ENCODE results near the gene USP9X. TPM values are rescaled to one million over a fixed set of nuclear protein-coding genes. Genes with fewer than 3 reads are reported as not detected.

USP9X gene
- total and polyA plus RNA-seq, 8 donors = 6.3 to 55.2 (median 31.3) TPM

- FAIRE-seq (no peak), DNase-seq (no peak), ATAC-seq (peak in 3 of 4 donors; percentile 9 to 39 (median 23))
- Histone ChIP-seq H3K4me3 (no peak overlapping the region), H3K9me3 (no peaks in the 10 kb centered on the region), H3K27me3 (no peaks in the 10 kb centered on the region), H3K36me3 (no peaks in the 10 kb centered on the region), H3K4me1 (peaks cover 0 to 16% (median 0%) of the 10 kb centered on the region in 3 donors), H3K27ac (no peak overlapping the region)
- intact Hi-C loops (cut with DNase I) = no loop called here
- WGBS, 2 donors = 82 to 95% methylated on average over 2 of the region's 2 CpGs
- TF ChIP-seq, protein P1, sequence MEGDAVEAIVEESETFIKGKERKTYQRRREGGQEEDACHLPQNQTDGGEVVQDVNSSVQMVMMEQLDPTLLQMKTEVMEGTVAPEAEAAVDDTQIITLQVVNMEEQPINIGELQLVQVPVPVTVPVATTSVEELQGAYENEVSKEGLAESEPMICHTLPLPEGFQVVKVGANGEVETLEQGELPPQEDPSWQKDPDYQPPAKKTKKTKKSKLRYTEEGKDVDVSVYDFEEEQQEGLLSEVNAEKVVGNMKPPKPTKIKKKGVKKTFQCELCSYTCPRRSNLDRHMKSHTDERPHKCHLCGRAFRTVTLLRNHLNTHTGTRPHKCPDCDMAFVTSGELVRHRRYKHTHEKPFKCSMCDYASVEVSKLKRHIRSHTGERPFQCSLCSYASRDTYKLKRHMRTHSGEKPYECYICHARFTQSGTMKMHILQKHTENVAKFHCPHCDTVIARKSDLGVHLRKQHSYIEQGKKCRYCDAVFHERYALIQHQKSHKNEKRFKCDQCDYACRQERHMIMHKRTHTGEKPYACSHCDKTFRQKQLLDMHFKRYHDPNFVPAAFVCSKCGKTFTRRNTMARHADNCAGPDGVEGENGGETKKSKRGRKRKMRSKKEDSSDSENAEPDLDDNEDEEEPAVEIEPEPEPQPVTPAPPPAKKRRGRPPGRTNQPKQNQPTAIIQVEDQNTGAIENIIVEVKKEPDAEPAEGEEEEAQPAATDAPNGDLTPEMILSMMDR (IDR thresholded peaks at IDR 0.05) = no peak
Observed at GRCh38 chrX:41095908-41096307, 10.7 kb downstream of the USP9X start.

GRCh38 chrX:41096339-41096955 is 11.2 kb downstream of the USP9X start:
- Histone ChIP-seq H3K36me3 (no peaks in the 10 kb centered on the region), H3K27me3 (no peaks in the 10 kb centered on the region), H3K9me3 (no peaks in the 10 kb centered on the region), H3K27ac (no peak overlapping the region), H3K4me3 (no peak overlapping the region), H3K4me1 (peaks cover 0 to 12% (median 0%) of the 10 kb centered on the region in 3 donors)
- ATAC-seq (peak; percentile 51 to 70 (median 54)), FAIRE-seq (no peak), DNase-seq (no peak)
- intact Hi-C loops (cut with DNase I) = no loop called here
- WGBS, 2 donors = 20 to 58% methylated on average over 7 of the region's 7 CpGs
- TF ChIP-seq, protein P1 (IDR thresholded peaks at IDR 0.05) = no peak

DNA sequence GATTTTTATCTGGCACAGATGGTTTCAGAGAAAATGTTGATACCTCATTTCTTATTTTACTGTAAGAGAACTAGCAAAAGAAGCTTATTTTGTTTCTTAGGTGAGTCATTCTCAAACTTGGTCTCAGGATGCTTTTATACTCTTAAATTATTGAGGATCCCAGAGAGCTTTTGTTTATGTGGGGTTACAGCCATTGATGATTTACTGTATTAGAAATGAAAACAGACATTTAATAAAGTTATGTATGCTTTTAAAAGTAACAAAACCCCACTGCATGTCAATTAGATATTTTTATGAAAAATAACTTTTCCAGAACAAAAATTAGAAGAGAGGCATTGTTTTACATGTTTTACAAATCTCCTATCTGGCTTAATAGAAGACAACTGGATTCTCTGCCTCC is 12.1 kb downstream of the USP9X start:
- no peak overlapping the region for H3K4me3 ChIP-seq
- no peak for DNase-seq
- FAIRE-seq = no peak
- intact Hi-C loops (cut with DNase I) = no loop called here
- no peaks in the 10 kb centered on the region for H3K9me3 ChIP-seq
- TF ChIP-seq, protein P1 (IDR thresholded peaks at IDR 0.05) = no peak
- H3K27ac ChIP-seq = no peak overlapping the region
- H3K36me3 ChIP-seq = no peaks in the 10 kb centered on the region
- H3K4me1 ChIP-seq = peaks cover 0 to 7% (median 0%) of the 10 kb centered on the region in 3 donors
- no peak for ATAC-seq
- H3K27me3 ChIP-seq = no peaks in the 10 kb centered on the region

GRCh38 chrX:41100200-41100599 is 15.0 kb downstream of the USP9X start:
- Histone ChIP-seq H3K27ac (no peak overlapping the region), H3K4me3 (no peak overlapping the region), H3K4me1 (peaks cover 0 to 11% (median 0%) of the 10 kb centered on the region in 3 donors), H3K9me3 (no peaks in the 10 kb centered on the region), H3K27me3 (no peaks in the 10 kb centered on the region), H3K36me3 (no peaks in the 10 kb centered on the region)
- intact Hi-C loops (cut with DNase I) = no loop called here
- 46 to 67% methylated on average over 3 of the region's 3 CpGs for WGBS, 2 donors
- DNase-seq (no peak), FAIRE-seq (no peak), ATAC-seq (peak in 1 of 4 donors; percentile 13)
- TF ChIP-seq, protein P1 (IDR thresholded peaks at IDR 0.05) = no peak

GRCh38 chrX:41100819-41101218 is 15.6 kb downstream of the USP9X start:
- DNase-seq = no peak
- no peak overlapping the region for H3K4me3 ChIP-seq
- 95 to 97% methylated on average over 4 of the region's 4 CpGs for WGBS, 2 donors
- ATAC-seq = no peak
- no peaks in the 10 kb centered on the region for H3K27me3 ChIP-seq
- H3K4me1 ChIP-seq = peaks cover 0 to 5% (median 0%) of the 10 kb centered on the region in 3 donors
- no peak for FAIRE-seq
- H3K27ac ChIP-seq = no peak overlapping the region
- no peaks in the 10 kb centered on the region for H3K9me3 ChIP-seq
- TF ChIP-seq, protein P1 (IDR thresholded peaks at IDR 0.05) = no peak
- H3K36me3 ChIP-seq = no peaks in the 10 kb centered on the region
- intact Hi-C loops (cut with DNase I) = no loop called here

Measured in pancreas (tissue), 10 donors.